Activated CD4-positive, alpha-beta memory T cell treated with anti-CD3 and anti-CD28 coated beads for 36 hours (primary cell): Measurements from ENCODE around the gene PERCC1. TPM values are rescaled to one million over a fixed set of nuclear protein-coding genes. Genes with fewer than 3 reads are reported as not detected.

Source experiments
- CTCF ChIA-PET: fragments of 350-600 bp; sonication (Branson Sonifier 250); formaldehyde crosslinking; loops from one replicate; lab custom pipeline; 2021; ENCODE audit warnings: antibody characterized with exemption, inconsistent platforms; lab: Charles Lee
- POLR2A ChIA-PET: fragments of 350-600 bp; sonication (Branson Sonifier 250); formaldehyde crosslinking; loops from one replicate; lab custom pipeline; 2021; ENCODE audit warnings: antibody characterized with exemption; lab: Charles Lee
- DNase-seq: peaks from one replicate; pipeline ENCODE4 v3.0.0-alpha.2; 2020
- H3K27ac Mint-ChIP-seq: one replicate; pipeline ENCODE4 v1.8.0; 2021; ENCODE audit warnings: mixed read lengths
- H3K27me3 Mint-ChIP-seq: one replicate; pipeline ENCODE4 v1.8.0; 2021; ENCODE audit warnings: mixed read lengths
- H3K36me3 Mint-ChIP-seq: one replicate; pipeline ENCODE4 v1.8.0; 2021; ENCODE audit warnings: mixed read lengths
- H3K4me1 Mint-ChIP-seq: one replicate; pipeline ENCODE4 v1.8.0; 2021; ENCODE audit warnings: low read depth, mixed read lengths
- H3K4me3 Mint-ChIP-seq: one replicate; pipeline ENCODE4 v1.8.0; 2021; ENCODE audit warnings: mild to moderate bottlenecking, mixed read lengths
- H3K9me3 Mint-ChIP-seq: one replicate; pipeline ENCODE4 v1.8.0; 2021; ENCODE audit warnings: mixed read lengths
- intact Hi-C: fragments of 100-400 bp; cut with micrococcal nuclease; formaldehyde crosslinking; loops from one replicate; pipeline ENCODE4 v1.15.1; 2023
- total RNA-seq, 2 experiments: library from RNA; stranded (reverse); gene quantifications; one replicate each; pipeline ENCODE4 v1.2.3, GENCODE V29; 2021

PERCC1 gene
- not detected for total RNA-seq

DNA sequence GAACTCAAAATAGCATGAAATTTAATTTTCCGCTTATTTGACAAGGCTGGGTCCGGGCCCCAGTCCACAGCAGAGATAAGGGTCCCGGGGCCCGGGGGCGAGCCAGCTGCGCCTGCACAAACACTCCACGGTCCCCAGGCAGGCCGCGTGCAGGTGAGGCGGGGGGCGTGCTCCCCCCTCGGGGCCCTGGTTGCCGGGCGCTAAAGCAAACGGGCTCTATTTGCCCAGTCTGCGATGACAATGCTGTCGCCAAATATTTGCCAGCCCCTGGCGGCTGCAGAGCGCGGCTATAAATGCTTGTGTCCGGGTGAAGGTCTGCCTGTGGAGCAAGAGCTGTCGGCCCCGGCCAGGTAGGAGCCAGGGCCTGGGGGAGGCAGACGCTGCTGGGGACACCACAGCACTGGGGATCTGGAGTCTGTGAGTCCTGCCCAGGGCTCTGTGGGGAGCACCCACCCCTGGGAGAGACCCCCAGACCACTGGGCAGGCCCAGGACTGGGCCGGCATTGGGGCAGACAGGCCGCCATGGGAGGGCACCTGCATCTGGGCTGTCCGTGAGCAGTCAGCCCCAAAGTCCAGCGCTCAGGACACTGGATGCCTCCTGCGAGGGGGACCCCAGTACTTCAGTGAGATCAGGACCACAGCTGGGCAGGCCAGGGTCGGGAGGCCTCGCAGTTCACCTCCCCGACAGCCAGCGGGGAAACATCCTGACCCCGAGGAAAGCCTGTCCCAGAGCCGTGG is at the start of gene PERCC1:
TSS of gene PERCC1 (plus strand) at position 320 of the 738 bp plus-strand sequence. CDS start 1,516 bp downstream, outside the sequence.
- CTCF ChIA-PET = no interaction called here
- Mint-ChIP-seq H3K36me3 (no peaks in the 10 kb centered on the region), H3K9me3 (no peaks in the 10 kb centered on the region), H3K27me3 (no peaks in the 10 kb centered on the region), H3K4me3 (no peak within 1 kb of the TSS), H3K4me1 (no peaks in the 10 kb centered on the region), H3K27ac (no peak within 1 kb of the TSS)
- POLR2A ChIA-PET = no interaction called here
- no peak for DNase-seq
- intact Hi-C loops = no loop called here

GRCh38 chr16:1381612-1382406 is 49.1 kb upstream of the PERCC1 start:
- Mint-ChIP-seq H3K9me3 (no peaks in the 10 kb centered on the region), H3K36me3 (peaks cover 6% of the 10 kb centered on the region), H3K27ac (no peak overlapping the region), H3K4me1 (peaks cover 20% of the 10 kb centered on the region), H3K27me3 (no peaks in the 10 kb centered on the region), H3K4me3 (no peak overlapping the region)
- CTCF ChIA-PET = interaction anchor here (4.9 kb wide), 1 partner anchor 17 kb away, joined by 49 read pairs; no protein-coding TSS in a partner anchor
- no peak for DNase-seq
- intact Hi-C loops = no loop called here
- POLR2A ChIA-PET = no interaction called here

- Mint-ChIP-seq H3K27ac (no peak overlapping the region), H3K36me3 (peaks cover 6% of the 10 kb centered on the region), H3K27me3 (no peaks in the 10 kb centered on the region), H3K4me1 (peaks cover 9% of the 10 kb centered on the region), H3K9me3 (no peaks in the 10 kb centered on the region), H3K4me3 (no peak overlapping the region)
- ChIA-PET CTCF (interaction anchor here (2.8 kb wide), 1 partner anchor 20 kb away, joined by 9 read pairs; no protein-coding TSS in a partner anchor), POLR2A (no interaction called here)
- intact Hi-C loops = no loop called here
- DNase-seq = no peak
These were observed 47.3 kb upstream of the PERCC1 start for GRCh38 chr16:1383556-1383955.

DNA sequence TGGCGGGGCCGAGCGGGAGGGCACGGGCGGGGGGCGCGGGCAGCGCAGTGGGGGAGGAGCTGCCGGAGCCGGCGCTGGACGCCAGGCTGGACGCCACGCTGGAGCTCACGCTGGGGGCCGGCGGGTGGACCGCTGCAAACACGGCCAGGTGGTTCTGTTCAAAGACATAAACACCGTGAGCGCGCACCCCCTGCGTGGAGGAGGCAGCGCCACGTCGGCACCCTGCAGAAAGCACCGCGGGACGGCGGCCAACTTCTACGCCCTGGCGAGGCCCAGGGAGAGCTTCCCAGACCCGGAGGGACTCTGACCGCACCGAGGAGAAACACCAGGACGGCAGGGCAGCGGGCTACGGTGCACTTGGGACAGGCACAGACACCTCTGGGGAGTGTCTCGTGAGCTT is 45.6 kb upstream of the PERCC1 start:
- Mint-ChIP-seq H3K36me3 (peaks cover 3% of the 10 kb centered on the region), H3K27me3 (no peaks in the 10 kb centered on the region), H3K9me3 (no peaks in the 10 kb centered on the region), H3K4me3 (no peak overlapping the region), H3K4me1 (peaks cover under 1% of the 10 kb centered on the region), H3K27ac (no peak overlapping the region)
- CTCF ChIA-PET = interaction anchor here (2.8 kb wide), 1 partner anchor 22 kb away, joined by 9 read pairs; no protein-coding TSS in a partner anchor
- POLR2A ChIA-PET = no interaction called here
- no peak for DNase-seq
- intact Hi-C loops = no loop called here

DNA sequence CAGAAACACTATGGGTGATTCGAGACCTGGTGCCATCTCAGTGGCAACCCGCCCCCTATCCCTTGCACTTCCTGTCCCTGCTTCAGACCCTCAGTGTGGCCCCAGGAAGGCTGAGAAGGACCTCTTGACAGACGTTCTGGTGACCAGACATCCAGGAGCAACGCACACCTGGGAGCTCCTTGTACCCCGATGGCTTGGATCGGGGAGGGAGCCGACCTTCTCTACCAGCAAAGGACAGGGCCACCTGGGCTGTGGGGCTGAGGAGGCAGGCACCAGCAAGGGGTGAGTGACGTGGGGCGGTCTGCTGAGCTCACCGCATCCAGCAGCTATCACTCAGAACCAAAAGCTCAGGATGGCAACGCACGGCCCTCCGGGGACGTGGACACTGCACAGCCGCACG is 43.5 kb upstream of the PERCC1 start:
- POLR2A ChIA-PET = no interaction called here
- H3K4me1 Mint-ChIP-seq = no peaks in the 10 kb centered on the region
- H3K4me3 Mint-ChIP-seq = no peak overlapping the region
- no peaks in the 10 kb centered on the region for H3K9me3 Mint-ChIP-seq
- no peak overlapping the region for H3K27ac Mint-ChIP-seq
- peaks cover 6% of the 10 kb centered on the region for H3K36me3 Mint-ChIP-seq
- intact Hi-C loops = no loop called here
- no peak for DNase-seq
- CTCF ChIA-PET = no interaction called here
- no peaks in the 10 kb centered on the region for H3K27me3 Mint-ChIP-seq

DNA sequence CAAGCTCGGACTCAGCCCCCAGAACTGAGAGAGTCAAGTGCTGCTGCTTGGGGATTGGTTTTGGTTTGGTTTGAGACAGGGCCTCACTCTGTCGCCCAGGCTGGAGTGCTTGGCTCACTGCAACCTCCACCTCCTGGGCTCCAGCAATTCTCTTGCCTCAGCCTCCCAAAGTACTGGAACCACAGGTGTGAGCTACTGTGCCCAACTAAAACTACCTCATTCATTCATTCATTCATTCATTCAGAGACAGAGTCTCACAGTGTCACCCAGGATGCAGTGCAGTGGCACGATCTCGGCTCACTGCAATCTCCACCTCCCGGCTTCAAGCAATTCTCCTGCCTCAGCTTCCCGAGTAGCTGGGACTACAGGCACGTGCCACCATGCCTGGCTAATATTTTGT is 41.1 kb upstream of the PERCC1 start:
- POLR2A ChIA-PET = no interaction called here
- no peak for DNase-seq
- H3K27me3 Mint-ChIP-seq = no peaks in the 10 kb centered on the region
- H3K4me1 Mint-ChIP-seq = no peaks in the 10 kb centered on the region
- H3K4me3 Mint-ChIP-seq = no peak overlapping the region
- peaks cover 6% of the 10 kb centered on the region for H3K36me3 Mint-ChIP-seq
- CTCF ChIA-PET = interaction anchor here (1.2 to 2.0 kb wide), 2 partner anchors 26 kb away, joined by 3 to 5 read pairs; no protein-coding TSS in a partner anchor
- H3K9me3 Mint-ChIP-seq = no peaks in the 10 kb centered on the region
- intact Hi-C loops = no loop called here
- H3K27ac Mint-ChIP-seq = no peak overlapping the region

DNA sequence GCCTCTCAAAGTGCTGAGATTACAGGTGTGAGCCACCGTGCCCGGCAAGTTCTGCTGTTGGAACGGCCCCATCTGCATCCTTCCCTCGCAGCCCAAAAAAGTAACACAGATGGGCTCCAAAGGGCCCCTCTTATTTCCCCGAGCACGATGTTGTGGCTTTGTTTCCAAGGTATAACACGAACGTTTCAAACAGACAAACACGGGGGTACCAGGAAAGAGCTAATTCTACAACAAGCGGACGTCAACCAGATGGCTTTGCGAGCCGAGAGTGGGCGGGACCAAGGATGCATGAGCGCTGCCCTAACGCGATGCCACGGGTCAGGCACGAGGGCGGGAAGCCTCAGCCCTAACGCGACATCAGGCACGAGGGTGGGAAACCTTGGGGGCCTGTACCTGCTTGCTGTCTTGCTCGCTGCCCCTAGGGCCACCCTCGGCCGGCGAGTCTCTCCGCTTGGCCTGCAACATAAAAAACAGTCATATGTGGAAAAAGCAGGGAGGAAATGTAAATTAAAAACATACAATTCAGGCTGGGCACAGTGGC is 40.6 kb upstream of the PERCC1 start:
- POLR2A ChIA-PET = no interaction called here
- Mint-ChIP-seq H3K4me3 (no peak overlapping the region), H3K27ac (no peak overlapping the region), H3K4me1 (no peaks in the 10 kb centered on the region), H3K27me3 (no peaks in the 10 kb centered on the region), H3K36me3 (peaks cover 3% of the 10 kb centered on the region), H3K9me3 (no peaks in the 10 kb centered on the region)
- intact Hi-C loops = no loop called here
- CTCF ChIA-PET = interaction anchor here (2.0 kb wide), 1 partner anchor 27 kb away, joined by 5 read pairs; no protein-coding TSS in a partner anchor
- DNase-seq = no peak

- H3K27me3 Mint-ChIP-seq = no peaks in the 10 kb centered on the region
- DNase-seq = no peak
- POLR2A ChIA-PET = no interaction called here
- H3K9me3 Mint-ChIP-seq = no peaks in the 10 kb centered on the region
- no peaks in the 10 kb centered on the region for H3K4me1 Mint-ChIP-seq
- intact Hi-C loops = no loop called here
- H3K36me3 Mint-ChIP-seq = peaks cover 3% of the 10 kb centered on the region
- no peak overlapping the region for H3K4me3 Mint-ChIP-seq
- CTCF ChIA-PET = interaction anchor here (0.7 kb wide), 1 partner anchor 29 kb away, joined by 3 read pairs; no protein-coding TSS in a partner anchor
- no peak overlapping the region for H3K27ac Mint-ChIP-seq
These were observed 38.1 kb upstream of the PERCC1 start for GRCh38 chr16:1392826-1393225.

GRCh38 chr16:1393613-1394176 is 37.2 kb upstream of the PERCC1 start:
- no peak overlapping the region for H3K4me3 Mint-ChIP-seq
- ChIA-PET CTCF (no interaction called here), POLR2A (interaction anchor here (0.5 kb wide), 1 partner anchor 11 kb away, joined by 3 read pairs; no protein-coding TSS in a partner anchor)
- no peak overlapping the region for H3K27ac Mint-ChIP-seq
- no peaks in the 10 kb centered on the region for H3K9me3 Mint-ChIP-seq
- peaks cover 3% of the 10 kb centered on the region for H3K36me3 Mint-ChIP-seq
- no peaks in the 10 kb centered on the region for H3K4me1 Mint-ChIP-seq
- DNase-seq = no peak
- no peaks in the 10 kb centered on the region for H3K27me3 Mint-ChIP-seq
- intact Hi-C loops = no loop called here

- no peak for DNase-seq
- no peak overlapping the region for H3K4me3 Mint-ChIP-seq
- intact Hi-C loops = no loop called here
- H3K4me1 Mint-ChIP-seq = no peaks in the 10 kb centered on the region
- H3K27ac Mint-ChIP-seq = no peak overlapping the region
- peaks cover 3% of the 10 kb centered on the region for H3K36me3 Mint-ChIP-seq
- no peaks in the 10 kb centered on the region for H3K9me3 Mint-ChIP-seq
- CTCF ChIA-PET = no interaction called here
- POLR2A ChIA-PET = no interaction called here
- H3K27me3 Mint-ChIP-seq = no peaks in the 10 kb centered on the region
These were observed 36.4 kb upstream of the PERCC1 start for GRCh38 chr16:1394367-1394951.

DNA sequence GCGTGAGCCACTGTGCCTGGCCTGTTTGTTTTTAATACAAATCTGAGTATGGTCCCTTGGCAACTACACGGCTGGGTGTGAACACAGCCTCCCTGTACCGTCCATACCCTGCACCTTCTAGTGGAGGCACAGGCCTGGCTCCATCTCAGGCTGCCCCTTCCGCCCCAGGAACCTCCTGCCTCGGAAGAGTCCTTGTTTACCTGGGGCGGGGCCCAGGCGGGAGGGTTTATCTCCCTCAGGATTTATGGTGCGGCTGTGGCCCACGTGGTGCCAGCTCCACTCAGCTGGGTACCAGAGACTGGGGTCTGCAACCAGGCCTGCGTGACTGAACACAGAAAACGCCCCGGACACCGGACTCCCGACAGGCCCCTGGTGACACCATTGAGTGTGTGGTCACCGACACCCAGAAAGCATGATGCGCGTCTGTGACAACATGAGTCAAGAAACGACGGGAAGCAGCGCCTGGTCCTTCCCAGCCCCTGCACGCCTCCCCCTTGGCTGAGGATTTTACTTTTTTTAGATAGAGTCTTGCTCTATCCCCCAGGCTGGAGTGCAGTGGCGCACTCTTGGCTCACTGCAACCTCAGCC is 35.3 kb upstream of the PERCC1 start:
- ChIA-PET POLR2A (interaction anchor here (0.7 kb wide), 1 partner anchor 11 kb away, joined by 4 read pairs; no protein-coding TSS in a partner anchor), CTCF (no interaction called here)
- H3K9me3 Mint-ChIP-seq = no peaks in the 10 kb centered on the region
- no peaks in the 10 kb centered on the region for H3K27me3 Mint-ChIP-seq
- peaks cover under 1% of the 10 kb centered on the region for H3K36me3 Mint-ChIP-seq
- no peaks in the 10 kb centered on the region for H3K4me1 Mint-ChIP-seq
- intact Hi-C loops = no loop called here
- no peak overlapping the region for H3K27ac Mint-ChIP-seq
- no peak for DNase-seq
- no peak overlapping the region for H3K4me3 Mint-ChIP-seq
